SK-N-SH treated with all-trans-retinoic acid at 6 μM for 48 hours (cell line): ENCODE results near the gene IYD.

ENCODE experiments used
- ATAC-seq: fragments of 200-7000 bp; cut with Tn5 transposase; 3 replicates; pipeline ENCODE4 v1.9.1; 2020; ENCODE audit warnings: mild to moderate bottlenecking, moderate library complexity
- ARNTL ChIP-seq: fragments of 450-650 bp; formaldehyde crosslinking; IDR thresholded peaks from 2 replicates; pipeline ENCODE4 v1.5.0; 2020; ENCODE audit warnings: low read depth, mild to moderate bottlenecking, moderate library complexity, borderline replicate concordance
- CREB5 ChIP-seq: fragments of 250-450 bp; sonication (Bioruptor Pico); IDR thresholded peaks from 2 replicates; pipeline ENCODE4 v1.5.1; 2020; ENCODE audit warnings: low read depth, mild to moderate bottlenecking, moderate library complexity
- CSDC2 ChIP-seq: fragments of 250-450 bp; sonication (Bioruptor Pico); IDR thresholded peaks from 2 replicates; pipeline ENCODE4 v1.5.0; 2020; ENCODE audit warnings: mild to moderate bottlenecking, moderate library complexity
- ESRRG ChIP-seq: fragments of 250-450 bp; sonication (Bioruptor Pico); IDR thresholded peaks from 2 replicates; pipeline ENCODE4 v1.6.1; 2021; ENCODE audit warnings: mild to moderate bottlenecking
- GLIS3 ChIP-seq: fragments of 250-450 bp; sonication (Bioruptor Pico); IDR thresholded peaks from 2 replicates; pipeline ENCODE4 v1.5.0; 2020; ENCODE audit warnings: mild to moderate bottlenecking, moderate library complexity
- PATZ1 ChIP-seq: fragments of 250-450 bp; sonication (Bioruptor Pico); IDR thresholded peaks from 2 replicates; pipeline ENCODE4 v1.8.0; 2020; ENCODE audit warnings: mild to moderate bottlenecking, moderate library complexity, borderline replicate concordance
- POU6F1 ChIP-seq: fragments of 250-450 bp; sonication (Bioruptor Pico); IDR thresholded peaks from 2 replicates; pipeline ENCODE4 v1.8.0; 2021; ENCODE audit warnings: low read depth, mild to moderate bottlenecking, moderate library complexity, borderline replicate concordance
- RARB ChIP-seq: fragments of 250-450 bp; sonication (Bioruptor Pico); IDR thresholded peaks from 2 replicates; pipeline ENCODE4 v1.8.0; 2021; ENCODE audit warnings: mild to moderate bottlenecking, moderate library complexity
- TCF4 ChIP-seq: fragments of 250-450 bp; sonication (Bioruptor Pico); IDR thresholded peaks from 2 replicates; pipeline ENCODE4 v1.8.0; 2021; ENCODE audit warnings: mild to moderate bottlenecking, moderate library complexity, borderline replicate concordance
- TOX ChIP-seq: fragments of 250-450 bp; sonication (Bioruptor Pico); IDR thresholded peaks from 2 replicates; pipeline ENCODE4 v1.8.0; 2021; ENCODE audit warnings: mild to moderate bottlenecking, moderate library complexity, borderline replicate concordance
- TSHZ2 ChIP-seq: fragments of 250-450 bp; sonication (Bioruptor Pico); IDR thresholded peaks from 2 replicates; pipeline ENCODE4 v1.5.0; 2020; ENCODE audit warnings: mild to moderate bottlenecking, moderate library complexity
- ZC3H10 ChIP-seq: fragments of 250-450 bp; sonication (Bioruptor Pico); IDR thresholded peaks from 2 replicates; pipeline ENCODE4 v1.5.1; 2021; ENCODE audit warnings: mild to moderate bottlenecking, moderate library complexity
- ZFP3 ChIP-seq: fragments of 250-450 bp; sonication (Bioruptor Pico); IDR thresholded peaks from 2 replicates; pipeline ENCODE4 v1.5.0; 2020; ENCODE audit warnings: mild to moderate bottlenecking, moderate library complexity
- ZFP30 ChIP-seq: fragments of 450-650 bp; formaldehyde crosslinking; IDR thresholded peaks from 2 replicates; pipeline ENCODE4 v1.5.0; 2022; ENCODE audit warnings: mild to moderate bottlenecking, moderate library complexity
- ZNF565 ChIP-seq: fragments of 450-650 bp; formaldehyde crosslinking; conservative IDR thresholded peaks from 2 replicates; pipeline ENCODE4 v1.5.0; 2020; ENCODE audit warnings: low read depth, mild to moderate bottlenecking, moderate library complexity
- ZNF70 ChIP-seq: fragments of 450-650 bp; formaldehyde crosslinking; IDR thresholded peaks from 2 replicates; pipeline ENCODE4 v1.5.0; 2020; ENCODE audit warnings: mild to moderate bottlenecking, moderate library complexity

The IYD gene

GRCh38 chr6:150417250-150417649 is 48.4 kb downstream of the IYD start:
- ATAC-seq = no peak
- TF ChIP-seq TCF4 (CRISPR knock-in tag) (no peak), ESRRG (CRISPR knock-in tag) (no peak), CREB5 (CRISPR knock-in tag) (no peak), ARNTL (CRISPR knock-in tag) (no peak), RARB (CRISPR knock-in tag) (no peak)

- ATAC-seq = peak; percentile 95
- no peak for TF ChIP-seq POU6F1 (CRISPR knock-in tag)
- TF ChIP-seq ZC3H10 (CRISPR knock-in tag) = no peak
- TF ChIP-seq ZNF70 = no peak
- TF ChIP-seq ZFP30 = no peak
- no peak for TF ChIP-seq CSDC2 (CRISPR knock-in tag)
- no peak for TF ChIP-seq PATZ1 (CRISPR knock-in tag)
- TF ChIP-seq ZNF565 (CRISPR knock-in tag) = no peak
- TF ChIP-seq TSHZ2 (CRISPR knock-in tag) = no peak
These were observed 49.4 kb downstream of the IYD start for GRCh38 chr6:150417899-150418826.

- TF ChIP-seq RARB (CRISPR knock-in tag) = no peak
- no peak for TF ChIP-seq ZNF70
- TF ChIP-seq ESRRG (CRISPR knock-in tag) = no peak
- TF ChIP-seq TOX (CRISPR knock-in tag) = no peak
- TF ChIP-seq TCF4 (CRISPR knock-in tag) = no peak
- no peak for TF ChIP-seq ZFP3
- TF ChIP-seq CREB5 (CRISPR knock-in tag) = no peak
- no peak for TF ChIP-seq GLIS3 (CRISPR knock-in tag)
- TF ChIP-seq POU6F1 (CRISPR knock-in tag) = no peak
- TF ChIP-seq ARNTL (CRISPR knock-in tag) = no peak
- no peak for TF ChIP-seq PATZ1 (CRISPR knock-in tag)
- TF ChIP-seq TSHZ2 (CRISPR knock-in tag) = no peak
- ATAC-seq = peak; percentile 93
These were observed 50.2 kb downstream of the IYD start for GRCh38 chr6:150418827-150419594.
